HG03045 (cell line): Measurements from ENCODE around the gene ANGPTL2.

ENCODE experiments used
- ATAC-seq: cut with Tn5 transposase; IDR thresholded peaks from one replicate; pipeline ENCODE4 v1.9.1; 2021; ENCODE audit warnings: mild to moderate bottlenecking, moderate library complexity; ENCODE audit not compliant: unreplicated experiment

The ANGPTL2 gene

GRCh38 chr9:127137640-127138360, 15.4 kb upstream of the ANGPTL2 start:
- ATAC-seq = no peak

GRCh38 chr9:127136880-127137639, 14.6 kb upstream of the ANGPTL2 start:
- ATAC-seq = no peak

- ATAC-seq = no peak
Measured at GRCh38 chr9:127136081-127136879, 13.8 kb upstream of the ANGPTL2 start.

- no peak for ATAC-seq
Measured at GRCh38 chr9:127135056-127135745, 12.8 kb upstream of the ANGPTL2 start.

GRCh38 chr9:127133739-127134167, 11.3 kb upstream of the ANGPTL2 start:
- no peak for ATAC-seq

- no peak for ATAC-seq
Measured at GRCh38 chr9:127132921-127133647, 10.6 kb upstream of the ANGPTL2 start.

- ATAC-seq = no peak
Measured at GRCh38 chr9:127132375-127132774, 9.9 kb upstream of the ANGPTL2 start.

GRCh38 chr9:127131871-127132270, 9.4 kb upstream of the ANGPTL2 start:
- no peak for ATAC-seq

- ATAC-seq = no peak
Measured at GRCh38 chr9:127130661-127131538, 8.5 kb upstream of the ANGPTL2 start.

- ATAC-seq = no peak
Measured at GRCh38 chr9:127130235-127130634, 7.8 kb upstream of the ANGPTL2 start.

- ATAC-seq = no peak
Measured at GRCh38 chr9:127129718-127130085, 7.3 kb upstream of the ANGPTL2 start.

- ATAC-seq = no peak
Measured at GRCh38 chr9:127129073-127129717, 6.8 kb upstream of the ANGPTL2 start.

- no peak for ATAC-seq
Measured at GRCh38 chr9:127128341-127129072, 6.1 kb upstream of the ANGPTL2 start.

GRCh38 chr9:127126971-127127370, 4.5 kb upstream of the ANGPTL2 start:
- ATAC-seq = no peak

- ATAC-seq = no peak
Measured at GRCh38 chr9:127124792-127125191, 2.4 kb upstream of the ANGPTL2 start.

- ATAC-seq = no peak
Measured at GRCh38 chr9:127124111-127124531, 1.7 kb upstream of the ANGPTL2 start.

GRCh38 chr9:127123064-127123890, 842 bp upstream of the ANGPTL2 start:
- ATAC-seq = no peak
